GM06990 (cell line): Measurements from ENCODE around the gene DNAH12.

Experiments
- DNase-seq: peaks from one replicate; pipeline ENCODE4 v3.0.0-alpha.2; 2011; ENCODE audit not compliant: insufficient read length; ENCODE audit errors: extremely low read depth
- H3K27me3 ChIP-seq: replicated peaks from 2 replicates; pipeline ENCODE4 v1.6.0; 2011; ENCODE audit warnings: low read length; ENCODE audit not compliant: control insufficient read depth, insufficient read depth
- H3K36me3 ChIP-seq: 2 replicates; pipeline ENCODE4 v1.5.1; 2011; ENCODE audit warnings: low read length; ENCODE audit not compliant: control insufficient read depth, insufficient read depth
- H3K4me3 ChIP-seq: replicated peaks from 2 replicates; pipeline ENCODE4 v1.5.1; 2011; ENCODE audit warnings: low read depth, mild to moderate bottlenecking, control low read depth, low read length
- CTCF ChIP-seq: IDR thresholded peaks from 2 replicates; pipeline ENCODE4 v1.5.1; 2011; ENCODE audit warnings: low read length, control low read depth, mild to moderate bottlenecking, inconsistent platforms; ENCODE audit not compliant: insufficient read depth, poor library complexity, severe bottlenecking

The DNAH12 gene

DNA sequence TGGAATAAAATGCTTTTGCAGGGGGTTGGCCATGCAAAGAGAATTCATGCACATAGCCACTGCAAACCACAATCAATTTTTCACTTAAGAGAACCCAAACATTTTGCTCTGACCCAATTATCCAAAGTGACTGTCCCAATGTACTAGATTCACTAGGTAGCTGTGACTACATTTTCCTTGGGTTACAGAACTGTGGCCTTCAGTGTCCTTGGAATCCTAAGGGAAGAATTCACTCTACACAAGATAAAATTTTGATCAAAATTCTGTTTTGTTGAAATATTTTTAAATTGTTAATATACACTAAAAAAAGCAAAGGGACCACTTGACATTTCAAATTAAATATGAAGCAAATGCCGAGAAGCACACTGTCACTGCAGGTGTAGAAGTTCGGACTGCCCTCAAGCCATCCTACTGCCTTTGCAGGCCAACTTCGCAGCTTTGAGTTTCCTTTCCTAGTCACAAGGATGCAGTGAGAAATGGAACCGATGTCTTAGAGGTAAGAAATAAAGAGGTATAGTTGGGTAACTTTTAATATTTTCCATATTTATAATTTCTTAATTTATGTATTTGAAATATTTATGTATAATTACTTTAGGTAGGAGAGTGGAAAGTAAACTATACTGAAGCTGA, 251.1 kb downstream of the DNAH12 start:
- no peaks in the 10 kb centered on the region for H3K27me3 ChIP-seq
- no peak for DNase-seq
- H3K4me3 ChIP-seq, result no peak overlapping the region
- TF ChIP-seq CTCF, result no peak
- H3K36me3 ChIP-seq, result no peaks in the 10 kb centered on the region

- no peak for DNase-seq
- TF ChIP-seq CTCF, result no peak
- Histone ChIP-seq H3K27me3 (no peaks in the 10 kb centered on the region), H3K4me3 (no peak within 1 kb of the TSS), H3K36me3 (no peaks in the 10 kb centered on the region)
These were observed 251.8 kb downstream of the DNAH12 start, which contains the start of gene ASB14 for GRCh38 chr3:57292159-57292896. Gene ASB14, minus strand, starts transcription at chr3:57292685. Its CDS starts 652 bp downstream, at chr3:57292033.

GRCh38 chr3:57288403-57288802, 255.7 kb downstream of the DNAH12 start:
- Histone ChIP-seq H3K36me3 (no peaks in the 10 kb centered on the region), H3K27me3 (no peaks in the 10 kb centered on the region), H3K4me3 (no peak overlapping the region)
- DNase-seq, result no peak
- TF ChIP-seq CTCF, result no peak

DNA sequence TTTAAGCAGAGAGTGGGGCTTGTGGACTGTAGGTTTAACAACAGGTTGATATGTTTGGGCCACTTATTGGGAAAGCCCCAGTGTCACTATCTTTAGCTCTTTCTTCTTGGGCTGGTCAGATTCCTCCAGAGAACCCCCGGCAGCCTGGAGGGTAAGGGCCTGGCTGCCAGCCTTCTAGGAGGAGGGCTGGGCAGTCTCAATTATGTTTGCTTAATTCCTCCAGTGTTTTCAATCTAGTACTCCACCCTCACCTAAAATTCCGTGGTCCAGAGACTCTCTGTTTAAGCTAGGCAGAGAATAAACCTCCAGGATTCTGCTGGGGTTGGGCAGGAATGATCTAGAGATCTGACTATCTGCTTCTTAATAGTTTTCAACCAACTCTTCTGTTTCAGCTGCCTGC, 256.9 kb downstream of the DNAH12 start:
- no peak for DNase-seq
- Histone ChIP-seq H3K36me3 (no peaks in the 10 kb centered on the region), H3K27me3 (no peaks in the 10 kb centered on the region), H3K4me3 (no peak overlapping the region)
- TF ChIP-seq CTCF, result no peak

- Histone ChIP-seq H3K36me3 (no peaks in the 10 kb centered on the region; the same call in 1 of the 2 replicates), H3K4me3 (no peak overlapping the region), H3K27me3 (no peaks in the 10 kb centered on the region)
- TF ChIP-seq CTCF, result no peak
- DNase-seq, result no peak
These were observed 260.8 kb downstream of the DNAH12 start for GRCh38 chr3:57283334-57283733.
